CD4-positive, alpha-beta T cell treated with Interleukin-12 subunit alpha and Interleukin-12 subunit beta, for 1 hour (primary cell): ENCODE data around the gene ANTKMT.
A peak's percentile ranks its signal among the peaks of the same experiment; 100 is the strongest.
"Not testable (repeated sequence)": the region's sequence is repeated elsewhere in the genome, so short reads cannot be mapped to it uniquely, and the experiment has no call there.

Source experiments
- DNase-seq: peaks from one replicate; pipeline ENCODE4 v3.0.0-alpha.2; 2020

Gene ANTKMT

DNA sequence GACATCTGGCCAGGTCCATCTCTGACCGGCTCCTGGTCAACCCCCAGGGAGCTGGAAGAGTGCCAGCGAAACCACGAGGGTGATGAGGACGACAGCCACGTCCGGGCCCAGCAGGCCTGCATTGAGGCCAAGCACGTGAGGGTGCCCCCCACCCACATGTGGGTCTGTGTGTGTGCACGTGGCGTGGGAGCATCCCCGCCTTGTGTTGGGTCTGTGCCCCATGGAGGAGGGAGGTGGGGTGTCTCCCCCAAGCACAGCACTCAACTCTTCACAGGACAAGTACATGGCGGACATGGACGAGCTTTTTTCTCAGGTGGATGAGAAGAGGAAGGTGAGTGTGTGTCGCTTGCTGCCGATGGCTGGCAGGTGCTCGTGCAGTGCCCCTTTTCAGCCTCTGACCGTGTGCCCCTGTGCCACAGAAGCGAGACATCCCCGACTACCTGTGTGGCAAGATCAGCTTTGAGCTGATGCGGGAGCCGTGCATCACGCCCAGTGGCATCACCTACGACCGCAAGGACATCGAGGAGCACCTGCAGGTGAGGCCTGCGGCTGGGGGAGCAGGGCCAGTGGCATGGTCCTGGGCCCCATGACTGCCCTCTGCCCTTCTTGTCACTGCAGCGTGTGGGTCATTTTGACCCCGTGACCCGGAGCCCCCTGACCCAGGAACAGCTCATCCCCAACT is 39.1 kb upstream of the ANTKMT start:
- no peak for DNase-seq

DNA sequence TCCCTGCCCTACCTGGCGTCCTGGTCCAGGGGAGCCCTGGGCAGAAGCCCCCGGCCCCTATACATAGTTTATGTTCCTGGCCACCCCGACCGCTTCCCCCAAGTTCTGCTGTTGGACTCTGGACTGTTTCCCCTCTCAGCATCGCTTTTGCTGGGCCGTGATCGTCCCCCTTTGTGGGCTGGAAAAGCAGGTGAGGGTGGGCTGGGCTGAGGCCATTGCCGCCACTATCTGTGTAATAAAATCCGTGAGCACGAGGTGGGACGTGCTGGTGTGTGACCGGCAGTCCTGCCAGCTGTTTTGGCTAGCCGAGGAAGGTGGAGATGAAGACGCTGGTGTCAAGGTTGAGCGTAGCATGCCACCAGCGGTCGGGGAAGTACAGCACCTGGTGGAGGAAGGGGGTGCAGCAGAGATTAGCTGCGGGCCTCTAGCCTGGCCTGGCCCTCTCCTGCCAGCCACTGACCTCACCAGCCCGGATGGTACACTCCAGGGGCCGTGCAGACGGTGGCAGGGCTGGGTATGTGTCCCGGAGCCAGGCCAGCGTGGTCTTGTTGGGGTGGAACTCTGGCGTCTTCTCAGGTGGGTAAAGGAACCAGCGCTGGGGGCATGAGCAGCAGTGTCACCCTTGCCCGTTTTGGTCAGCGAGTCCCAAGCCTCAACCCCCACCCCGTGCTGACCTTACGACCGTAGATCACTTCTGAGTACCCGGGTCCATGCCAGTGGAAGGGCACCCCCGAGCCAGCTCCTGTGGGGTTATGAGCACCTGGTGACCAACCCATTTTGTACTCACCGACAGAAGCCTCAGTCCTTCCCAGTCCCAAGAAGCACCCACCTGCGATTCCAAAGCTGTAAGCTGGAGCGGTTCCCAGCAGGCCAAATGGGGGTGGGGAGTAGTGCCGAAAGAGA is 38.2 kb upstream of the ANTKMT start:
- no peak for DNase-seq

DNA sequence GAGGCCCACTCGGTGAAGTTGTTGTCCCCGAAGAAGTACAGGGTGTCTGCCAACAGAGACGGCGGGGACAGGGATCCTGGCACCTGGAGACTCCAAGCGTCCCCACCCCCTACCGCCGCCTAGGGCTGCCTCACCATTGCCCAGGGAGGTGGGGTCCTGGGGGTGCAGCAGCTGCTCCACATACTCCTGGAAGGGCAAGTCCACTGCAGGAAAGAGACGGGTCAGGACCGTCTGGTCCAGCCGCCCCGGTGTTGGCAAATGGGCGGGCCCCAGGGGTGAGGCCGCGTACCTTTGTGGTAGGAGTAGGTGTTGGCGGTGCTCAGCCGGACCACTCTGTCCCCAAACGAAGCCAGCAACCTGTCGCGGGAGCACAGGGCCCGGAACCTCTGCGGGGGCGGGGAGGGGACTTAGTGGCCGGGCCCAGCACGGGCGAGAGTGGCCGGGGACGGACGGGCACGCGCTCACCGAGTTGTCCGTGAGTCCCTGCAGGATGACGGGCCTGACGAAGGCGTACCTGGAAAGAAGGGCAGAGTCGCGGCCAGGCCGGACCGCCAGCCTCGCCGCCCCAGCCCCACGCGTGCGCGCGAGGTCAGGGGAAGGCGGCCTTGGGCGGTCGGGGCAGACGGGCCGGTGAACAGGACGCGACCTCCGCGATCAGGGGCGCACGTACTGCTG is 37.4 kb upstream of the ANTKMT start:
- no peak for DNase-seq

DNA sequence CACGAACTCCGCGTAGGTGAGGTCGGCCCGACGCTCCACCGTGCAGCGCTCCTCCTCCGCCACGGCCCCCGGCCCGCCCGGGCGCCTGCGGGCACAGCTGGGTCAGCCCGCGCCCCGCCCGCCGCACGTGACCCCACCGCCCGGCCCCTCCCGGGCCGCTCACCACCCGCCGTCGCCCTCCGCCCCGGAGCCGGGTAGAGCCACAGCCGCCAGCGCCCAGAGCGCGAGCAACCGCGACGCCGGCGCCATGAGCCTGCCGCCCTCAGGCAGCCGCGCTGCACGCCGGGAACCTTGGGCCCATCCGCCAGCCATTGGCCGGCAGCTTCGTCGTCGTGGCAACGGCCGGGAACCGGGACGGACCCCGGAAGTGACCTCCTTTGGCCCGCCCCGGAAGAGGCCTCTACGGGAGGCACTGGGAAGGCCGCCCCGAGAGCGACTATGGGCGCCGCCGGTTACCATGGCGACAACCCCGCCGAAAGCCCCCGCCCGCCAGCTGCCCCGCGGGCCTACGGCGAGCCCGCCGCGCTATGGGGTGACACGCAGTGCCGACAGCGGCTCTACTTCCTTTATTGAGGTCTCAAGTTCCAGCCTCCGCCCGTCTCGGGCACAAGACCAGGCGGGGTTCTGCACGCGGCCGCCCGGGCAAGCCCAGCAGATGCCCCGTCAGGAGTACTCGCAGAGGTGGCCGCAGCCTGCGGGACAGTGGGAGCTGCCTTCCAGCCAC is 36.7 kb upstream of the ANTKMT start, which contains the start of gene JMJD8:
Gene JMJD8, minus strand, starts transcription at position 264 of the 724 bp plus-strand sequence. Its CDS starts 15 bp downstream, at position 249.
- peak; percentile 98 for DNase-seq

DNA sequence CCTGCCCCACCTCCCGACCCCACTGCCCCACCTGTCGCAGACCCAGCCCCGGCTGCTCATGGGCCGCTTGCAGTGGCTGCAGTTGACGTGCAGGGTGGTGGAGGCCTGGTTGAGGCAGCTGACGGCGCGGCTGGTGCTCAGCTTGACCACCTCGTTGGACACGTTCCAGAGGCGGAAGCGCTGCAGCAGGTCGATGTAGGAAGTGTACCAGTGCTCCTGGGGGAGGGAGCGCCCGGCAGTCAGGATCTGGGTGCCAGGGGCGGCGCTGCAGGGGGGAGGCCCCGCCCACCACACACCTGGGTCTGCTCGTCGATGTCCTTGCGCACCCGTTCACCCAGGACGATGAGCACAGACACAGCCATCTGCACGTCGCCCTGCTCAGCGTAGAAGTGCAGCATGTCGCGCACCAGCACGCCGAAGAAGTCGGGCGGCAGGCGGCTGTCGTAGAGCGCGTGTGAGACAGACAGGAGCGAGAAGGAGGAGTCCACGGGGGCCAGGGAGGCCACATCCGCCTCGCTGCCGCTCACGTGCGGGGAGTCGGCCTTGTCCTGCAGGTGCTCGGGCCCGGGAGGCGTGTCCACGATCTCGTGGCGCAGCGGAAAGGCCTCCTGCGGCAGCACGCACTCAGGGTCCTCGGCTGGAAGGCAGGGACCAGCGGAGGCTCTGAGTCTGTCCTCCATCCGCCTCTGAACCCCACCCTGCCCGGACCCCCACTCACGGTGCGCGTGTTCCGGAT is 35.8 kb upstream of the ANTKMT start:
- DNase-seq, result no peak

DNA sequence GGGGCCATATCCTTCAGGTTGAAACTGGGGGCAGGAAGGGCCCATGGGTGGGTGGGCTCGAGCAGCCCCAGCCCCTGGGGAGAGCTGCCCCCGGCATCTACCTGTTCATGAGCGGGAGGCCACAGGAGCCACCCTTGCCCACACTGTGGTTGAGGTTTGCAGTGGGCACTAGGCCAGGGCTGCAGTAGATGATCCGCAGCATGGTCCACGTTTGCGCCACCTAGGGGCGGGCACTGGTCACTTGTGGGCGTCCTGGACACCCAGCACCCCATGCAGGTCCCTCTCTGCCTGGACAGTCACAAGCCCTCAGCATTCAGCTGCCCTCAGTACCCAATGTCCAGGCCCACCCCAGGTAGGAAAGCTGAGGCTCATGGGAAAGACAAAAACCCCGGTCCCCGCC is 35.0 kb upstream of the ANTKMT start:
- no peak for DNase-seq

DNA sequence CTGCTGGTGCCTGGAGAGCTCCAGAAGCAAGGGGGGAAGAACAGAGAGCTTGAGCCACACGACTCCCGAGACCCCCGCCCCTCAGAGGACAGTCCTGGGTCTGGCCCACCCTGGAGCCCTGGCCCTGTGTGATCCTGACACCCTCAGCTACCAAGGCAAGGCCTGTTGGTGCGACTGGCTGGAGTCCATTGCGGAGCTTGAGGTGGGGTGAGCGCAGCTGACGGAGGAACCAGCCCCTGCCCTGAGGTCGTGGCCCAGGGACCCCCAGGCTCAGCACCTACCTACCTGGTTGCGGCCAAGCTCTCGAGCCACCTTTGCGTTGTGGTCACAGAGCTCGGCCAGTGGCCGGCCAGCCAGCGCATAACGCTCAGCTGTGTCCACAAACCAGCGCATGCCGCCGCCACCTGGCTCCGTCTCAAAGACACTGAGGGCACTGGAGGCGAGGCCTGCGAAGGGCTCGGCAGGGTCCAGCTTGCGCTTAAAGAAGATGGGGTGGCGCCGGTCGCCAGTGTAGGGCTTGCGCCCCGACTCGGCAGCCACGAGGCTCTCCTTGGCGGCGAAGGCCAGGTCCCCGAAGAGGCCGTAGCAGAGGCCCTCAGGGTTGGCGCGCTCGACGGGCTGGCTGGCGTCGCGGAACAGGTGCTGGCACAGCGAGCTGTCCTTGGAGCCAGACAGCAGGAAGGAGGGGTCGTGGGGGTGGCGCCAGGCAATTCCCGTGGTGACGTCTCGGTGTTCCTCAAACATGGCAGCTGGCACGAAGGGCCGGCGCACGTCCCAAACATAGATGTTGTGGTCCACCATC is 34.3 kb upstream of the ANTKMT start:
- DNase-seq, result no peak

DNA sequence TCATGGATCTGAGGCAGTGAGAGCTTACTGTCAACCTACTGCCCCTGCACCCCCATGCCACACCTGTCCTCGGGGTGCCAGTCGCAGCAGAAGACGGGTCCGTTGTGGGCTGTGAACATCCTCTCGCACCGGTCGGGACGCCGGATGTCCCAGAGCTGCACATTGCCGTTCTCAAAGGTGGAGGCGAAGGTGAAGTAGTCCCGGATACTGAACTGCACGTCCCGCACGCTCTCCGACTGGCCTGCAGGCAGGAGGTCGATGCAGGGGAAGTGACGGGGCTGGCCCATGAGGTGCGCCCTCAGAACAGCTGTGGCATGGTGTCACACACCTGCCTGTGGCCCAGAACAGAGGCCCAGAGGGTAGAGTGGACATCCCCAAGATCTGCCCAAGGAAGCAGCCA is 33.4 kb upstream of the ANTKMT start:
- DNase-seq, result no peak

DNA sequence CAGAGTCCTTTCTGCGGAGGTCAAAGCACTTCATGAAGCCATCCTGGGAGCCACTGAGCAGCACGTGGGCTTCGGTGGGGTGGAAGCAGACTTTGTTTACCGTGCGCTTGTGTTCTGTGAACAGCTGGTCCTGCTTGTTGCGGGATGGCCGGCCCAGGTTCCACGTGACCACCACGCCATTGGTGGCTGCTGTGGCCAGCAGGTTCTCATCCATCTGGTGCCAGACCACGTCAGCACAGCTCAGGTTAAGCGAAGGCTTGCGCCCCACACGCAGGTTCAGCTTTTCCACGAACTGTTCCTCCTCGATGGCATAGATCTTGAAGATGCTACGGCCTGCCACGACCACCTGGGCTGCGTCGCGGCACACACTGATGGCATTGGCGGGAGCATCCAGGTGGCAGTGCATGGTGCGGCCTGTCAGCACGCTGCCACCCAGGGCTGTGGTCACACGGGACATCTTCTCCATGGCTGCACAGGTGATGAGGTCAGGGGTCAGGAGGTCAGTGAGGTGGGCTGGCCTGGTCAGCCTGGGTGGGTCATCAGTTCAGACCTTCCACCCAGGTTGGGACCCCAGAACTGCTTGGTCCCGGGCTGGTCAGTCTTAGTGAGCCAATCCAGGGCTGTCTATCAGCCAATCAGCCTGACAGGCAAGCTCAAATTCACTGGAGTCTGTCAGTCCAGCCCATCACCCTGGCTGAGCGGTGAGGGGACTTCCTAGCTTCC is 31.6 kb upstream of the ANTKMT start:
- DNase-seq, result no peak

DNA sequence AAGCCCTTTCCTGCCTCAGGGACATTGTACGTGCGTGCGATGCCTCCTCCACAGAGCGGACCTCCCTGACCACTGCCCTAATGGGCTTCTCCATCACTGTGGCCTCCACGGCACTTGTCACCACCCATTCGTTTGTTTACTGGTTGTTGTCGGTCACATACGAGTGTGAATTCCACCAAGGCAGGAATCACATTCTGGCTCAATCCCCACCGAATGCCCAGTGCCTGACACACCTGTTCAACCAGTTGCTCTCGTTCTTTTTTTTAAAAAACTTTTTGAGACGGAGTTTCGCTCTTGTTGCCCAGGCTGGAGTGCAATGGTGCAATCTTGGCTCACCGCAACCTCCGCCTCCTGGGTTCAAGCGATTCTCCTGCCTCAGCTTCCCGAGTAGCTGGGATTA is 29.7 kb upstream of the ANTKMT start:
- DNase-seq, result not testable (repeated sequence)

DNA sequence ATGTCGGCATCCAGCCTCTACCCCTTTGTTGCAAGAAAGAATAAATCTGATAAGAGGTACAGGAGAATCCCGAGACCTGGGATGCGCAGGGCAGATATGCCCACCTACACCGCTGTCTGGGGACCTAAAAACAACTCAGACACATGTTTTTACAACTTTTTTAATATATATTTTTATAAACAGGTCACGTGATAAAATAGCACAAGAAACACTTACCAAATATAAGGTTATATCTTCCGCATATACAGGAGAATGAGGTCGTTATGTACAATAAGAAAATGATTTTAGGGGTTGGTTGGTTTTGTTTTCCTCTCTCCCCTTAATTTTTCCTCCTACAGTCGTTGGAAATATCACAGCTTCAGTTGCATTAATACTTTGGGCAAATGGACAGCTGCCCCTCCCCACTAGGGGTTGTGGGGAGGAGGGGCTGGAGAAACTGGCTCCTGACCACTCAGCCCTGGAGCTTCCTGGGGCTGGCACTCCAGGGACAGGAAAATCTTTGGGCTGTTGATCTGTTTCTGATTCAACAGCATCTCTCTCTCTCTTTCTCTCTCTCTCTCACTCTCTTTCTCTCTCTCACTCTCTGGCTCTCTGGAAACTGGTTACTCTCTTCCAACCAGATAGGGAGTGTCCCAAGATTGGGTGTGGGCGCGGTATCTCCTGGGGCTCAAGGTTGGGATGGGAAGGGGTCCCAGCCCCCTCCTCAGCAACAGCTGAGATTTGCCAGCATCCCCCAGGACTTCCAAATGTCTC is 28.4 kb upstream of the ANTKMT start:
- DNase-seq, result no peak

DNA sequence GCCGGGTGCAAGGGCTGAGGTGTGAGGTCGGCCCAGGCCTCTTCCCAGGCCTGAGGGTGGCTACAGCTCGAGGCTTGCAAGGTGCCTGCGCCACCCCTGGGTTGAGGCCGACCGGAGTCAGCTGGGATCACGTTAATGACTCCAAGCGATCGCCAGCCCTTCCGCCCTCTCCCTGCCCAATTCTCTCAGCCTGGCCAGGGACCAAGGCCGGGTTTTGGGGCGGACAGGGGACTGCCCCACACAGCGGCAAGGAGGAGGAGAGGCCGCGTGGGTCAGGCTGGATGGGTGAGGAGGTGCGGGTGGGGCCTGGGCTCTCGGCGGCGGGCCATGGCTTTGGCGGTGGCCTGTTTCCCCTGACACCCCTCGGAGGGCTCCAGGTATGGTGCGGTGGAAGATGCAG is 27.6 kb upstream of the ANTKMT start:
- no peak for DNase-seq

DNA sequence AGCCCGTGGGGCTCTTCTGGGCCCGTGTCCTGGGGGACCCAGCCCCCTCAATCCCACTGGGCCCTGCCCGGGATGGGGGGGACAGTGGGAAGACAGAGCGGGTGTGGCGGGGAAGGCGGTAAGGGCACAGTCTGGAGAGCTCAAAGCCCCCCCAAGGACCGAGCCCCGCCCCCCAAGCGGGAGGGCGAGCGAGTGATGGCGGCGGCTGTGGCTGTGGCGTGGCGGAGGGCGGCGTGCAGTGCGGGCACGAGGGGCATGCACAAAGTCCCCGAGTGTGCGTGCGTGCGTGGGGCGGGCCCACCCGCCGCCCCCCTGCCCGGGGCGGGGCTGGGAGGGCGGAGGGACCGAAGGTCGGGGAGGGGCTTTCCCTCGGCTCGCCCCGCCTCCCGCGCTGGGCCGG is 27.2 kb upstream of the ANTKMT start:
- DNase-seq, result no peak

DNA sequence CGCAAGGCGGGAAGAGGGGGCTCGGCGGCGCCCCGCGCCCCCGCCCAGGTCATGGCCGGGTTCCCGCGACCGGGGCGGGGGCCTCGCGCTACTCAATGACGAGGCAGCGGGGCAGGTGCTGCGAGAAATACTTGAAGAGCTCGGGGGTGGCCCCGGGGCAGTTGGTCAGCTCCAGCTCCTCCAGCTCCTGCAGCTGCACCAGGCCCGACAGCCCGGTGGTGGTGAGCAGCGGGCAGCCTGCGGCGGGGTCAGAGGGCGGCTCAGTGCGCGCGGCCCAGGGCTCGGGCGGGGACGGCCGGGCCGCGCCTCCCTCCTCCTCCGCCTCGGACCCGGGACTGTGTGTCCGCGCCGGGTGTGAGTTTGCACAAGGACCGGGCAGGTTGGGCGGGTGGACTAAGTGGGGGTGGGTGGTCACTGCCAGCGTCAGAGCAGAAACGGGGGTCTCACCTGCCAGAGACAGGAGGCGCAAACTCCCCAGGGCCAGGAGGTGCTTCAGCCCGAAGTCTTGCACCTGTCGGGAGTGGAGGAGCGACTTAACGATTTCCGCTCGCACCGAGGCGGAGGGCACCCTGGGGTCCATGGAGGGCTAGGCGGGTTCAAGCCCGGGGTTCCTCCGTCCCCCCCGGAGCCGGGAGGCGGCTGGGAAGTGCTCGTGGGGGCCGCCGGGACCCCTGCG is 26.6 kb upstream of the ANTKMT start:
- no peak for DNase-seq

DNA sequence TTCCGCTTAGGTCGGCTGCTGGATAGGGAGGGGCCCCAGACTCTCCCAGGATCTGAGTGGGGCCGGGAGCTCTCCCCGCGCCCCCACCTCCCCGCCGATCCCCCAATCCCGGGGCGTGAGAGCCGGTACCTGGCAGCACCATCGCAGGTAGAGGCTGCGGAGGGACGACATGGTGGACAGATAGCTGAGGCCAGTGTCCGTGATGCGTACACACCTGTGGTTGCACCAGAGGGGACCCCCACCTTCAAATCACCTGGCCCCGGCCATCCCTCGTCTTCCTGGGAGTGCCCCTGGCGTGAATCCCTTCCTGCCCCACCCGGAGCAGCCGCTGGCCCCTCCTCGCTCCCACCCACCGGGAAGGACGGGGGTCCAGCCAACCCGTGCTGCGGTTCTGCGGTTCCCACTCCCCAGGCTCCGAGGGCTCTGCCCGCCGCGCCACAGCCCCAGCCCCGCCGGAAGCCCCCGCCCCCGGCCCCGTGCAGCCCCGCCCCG is 26.0 kb upstream of the ANTKMT start:
- DNase-seq, result no peak

DNA sequence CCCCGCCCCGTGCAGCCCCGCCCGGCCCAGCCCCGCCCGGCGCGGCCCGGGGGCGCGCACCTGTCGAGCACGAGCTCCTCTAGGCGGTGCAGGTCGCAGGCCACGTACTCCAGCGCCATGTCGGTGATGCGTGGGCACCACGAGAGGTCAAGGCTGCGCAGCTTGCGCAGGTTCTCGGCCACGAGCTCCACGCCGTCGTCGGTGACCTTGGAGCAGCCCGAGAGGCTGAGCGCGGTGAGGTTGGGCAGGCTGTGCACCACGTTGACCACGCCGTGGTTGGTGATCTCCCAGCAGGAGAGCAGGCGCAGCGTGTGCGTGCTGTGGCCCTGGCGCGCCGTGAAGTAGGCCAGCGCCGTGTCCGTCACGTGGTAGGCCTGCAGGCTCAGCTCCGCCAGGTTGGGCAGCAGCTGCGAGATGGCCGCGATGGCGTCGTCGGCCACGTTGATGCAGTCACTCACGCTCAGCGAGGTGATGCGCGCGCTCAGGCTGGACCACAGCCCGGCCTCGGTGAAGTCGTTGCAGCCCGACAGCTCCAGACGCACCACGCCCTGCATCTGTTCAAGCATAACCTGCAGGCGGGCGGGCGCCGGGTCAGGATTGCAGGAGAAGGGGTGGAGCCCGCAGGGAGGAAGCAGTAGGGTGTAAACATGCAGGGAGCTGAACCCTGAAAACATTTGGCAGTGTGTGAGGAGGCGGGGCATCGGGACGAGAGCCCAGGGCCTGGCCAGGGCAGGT is 25.4 kb upstream of the ANTKMT start:
- DNase-seq, result peak; percentile 78

DNA sequence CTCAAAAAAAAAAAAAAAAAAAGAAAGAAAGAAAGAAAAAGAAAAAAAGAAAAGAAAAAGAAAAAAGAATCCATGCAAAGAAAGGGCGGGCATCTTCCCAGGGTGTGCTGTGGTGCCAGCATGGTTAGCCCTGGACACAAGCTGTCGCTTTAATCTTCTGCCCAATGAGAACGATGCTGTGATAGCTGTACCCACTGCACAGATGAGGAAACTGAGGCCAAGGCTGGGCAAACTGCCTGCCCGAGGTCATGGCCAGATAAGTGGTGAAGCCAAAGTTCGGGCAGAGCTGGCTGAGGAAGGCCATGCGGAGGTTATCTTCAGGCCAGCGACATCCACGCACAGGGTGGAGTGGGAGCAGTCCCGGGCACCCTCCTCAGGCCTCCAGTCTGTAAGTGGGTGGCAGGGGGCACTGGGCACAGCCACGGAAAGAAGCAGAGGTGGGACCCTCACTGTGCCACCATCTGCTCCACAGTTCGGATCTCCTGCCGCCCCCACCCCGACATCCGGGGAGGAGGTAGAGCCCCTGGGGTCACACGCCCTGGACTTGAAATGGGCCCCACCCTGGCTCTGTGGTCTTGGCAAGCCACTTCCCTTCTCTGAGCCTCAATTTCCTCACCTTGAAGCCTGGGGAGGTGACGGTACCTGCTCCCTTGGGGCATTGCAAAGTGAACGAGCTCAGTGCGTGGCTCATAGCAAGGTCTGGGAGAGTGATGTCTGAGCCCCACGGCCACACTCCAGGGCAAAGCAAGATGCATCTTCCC is 21.9 kb upstream of the ANTKMT start:
- DNase-seq, result no peak
